Esophagus muscularis mucosa (tissue), 4 donors: ENCODE data around the gene PACRG. TPM values are rescaled to one million over a fixed set of nuclear protein-coding genes. Genes with fewer than 3 reads are reported as not detected.

Source experiments
- DNase-seq: peaks from one replicate; pipeline ENCODE4 v3.0.0-alpha.2; 2017; ENCODE audit errors: extremely low spot score
- H3K27ac ChIP-seq, 4 donors: fragments of 200-600 bp; sonication (generic); replicated peaks in 1 of 4; 1 replicate in 3 of 4; 2 replicates in 1 of 4; pipeline ENCODE4 v1.5.1; 2016 to 2019; ENCODE audit warnings: mild to moderate bottlenecking in 1 of 4
- H3K27me3 ChIP-seq, 4 donors: fragments of 200-600 bp; sonication (generic); one replicate each; pipeline versions ENCODE4 v1.5.1 to v1.6.0; 2016 to 2019
- H3K36me3 ChIP-seq, 4 donors: fragments of 200-600 bp; sonication (generic); one replicate each; pipeline ENCODE4 v1.5.1; 2016 to 2019
- H3K4me1 ChIP-seq, 4 donors: fragments of 200-600 bp; sonication (generic); one replicate each; pipeline ENCODE4 v1.5.1; 2016 to 2019
- H3K4me3 ChIP-seq, 4 donors: fragments of 200-600 bp; sonication (generic); 1 replicate in 2 of 4; 2 replicates in 2 of 4; pipeline ENCODE4 v1.5.1; 2016 to 2019; ENCODE audit warnings: mild to moderate bottlenecking in 4 of 4, moderate library complexity in 1 of 4
- H3K9me3 ChIP-seq, 4 donors: fragments of 200-600 bp; sonication (generic); 1 replicate in 3 of 4; 2 replicates in 1 of 4; pipeline ENCODE4 v1.5.1; 2016 to 2019
- EP300 ChIP-seq: sonication (generic); formaldehyde crosslinking; IDR thresholded peaks from one replicate; pipeline ENCODE4 v1.6.1; 2017; ENCODE audit warnings: antibody characterized with exemption
- POLR2A ChIP-seq: fragments of 450-650 bp; IDR thresholded peaks from one replicate; pipeline ENCODE4 v1.6.1; 2017; ENCODE audit warnings: antibody characterized with exemption, moderate library complexity, mild to moderate bottlenecking, low read depth
- POLR2AphosphoS5 ChIP-seq, 2 donors: sonication (generic); formaldehyde crosslinking; IDR thresholded peaks; one replicate each; pipeline ENCODE4 v1.6.1; 2017; ENCODE audit warnings: antibody characterized with exemption in 2 of 2
- WGBS: methylation state at CpG from one replicate; pipeline ENCODE4 v1.1.5; 2018; 5-methylcytosine and 5-hydroxymethylcytosine counted together
- intact Hi-C: fragments of 100-400 bp; cut with DNase I; formaldehyde crosslinking; loops from one replicate; pipeline ENCODE4 v1.15.1; 2023
- total RNA-seq, 4 donors: library from RNA; depleted of rRNA; stranded (reverse); fragments of >200 nt; gene quantifications; one replicate each; pipeline versions ENCODE4 v1.1.0 to v1.2.1, GENCODE V29; 2016
- TF ChIP-seq, protein P1 (sequence below), 3 experiments: fragments of 200-600 bp in 2 of 3; fragments of 450-650 bp in 1 of 3; sonication (generic) in 2 of 3; IDR thresholded peaks; one replicate each; pipeline ENCODE4 v1.5.1; 2017 to 2019; ENCODE audit warnings: antibody characterized with exemption in 3 of 3, mild to moderate bottlenecking in 2 of 3, moderate library complexity in 1 of 3

Gene PACRG
- total RNA-seq, 4 donors from 2014 or later, result 1.3 to 3.5 (median 1.8) TPM; not detected in 1

- intact Hi-C loops, result no loop called here
- Histone ChIP-seq H3K27me3 (no peaks in the 10 kb centered on the region), H3K27ac (no peak overlapping the region), H3K4me3 (no peak overlapping the region), H3K9me3 (peaks cover 0 to 12% (median 2%) of the 10 kb centered on the region in 4 donors), H3K36me3 (no peaks in the 10 kb centered on the region), H3K4me1 (no peaks in the 10 kb centered on the region)
- TF ChIP-seq, protein P1, sequence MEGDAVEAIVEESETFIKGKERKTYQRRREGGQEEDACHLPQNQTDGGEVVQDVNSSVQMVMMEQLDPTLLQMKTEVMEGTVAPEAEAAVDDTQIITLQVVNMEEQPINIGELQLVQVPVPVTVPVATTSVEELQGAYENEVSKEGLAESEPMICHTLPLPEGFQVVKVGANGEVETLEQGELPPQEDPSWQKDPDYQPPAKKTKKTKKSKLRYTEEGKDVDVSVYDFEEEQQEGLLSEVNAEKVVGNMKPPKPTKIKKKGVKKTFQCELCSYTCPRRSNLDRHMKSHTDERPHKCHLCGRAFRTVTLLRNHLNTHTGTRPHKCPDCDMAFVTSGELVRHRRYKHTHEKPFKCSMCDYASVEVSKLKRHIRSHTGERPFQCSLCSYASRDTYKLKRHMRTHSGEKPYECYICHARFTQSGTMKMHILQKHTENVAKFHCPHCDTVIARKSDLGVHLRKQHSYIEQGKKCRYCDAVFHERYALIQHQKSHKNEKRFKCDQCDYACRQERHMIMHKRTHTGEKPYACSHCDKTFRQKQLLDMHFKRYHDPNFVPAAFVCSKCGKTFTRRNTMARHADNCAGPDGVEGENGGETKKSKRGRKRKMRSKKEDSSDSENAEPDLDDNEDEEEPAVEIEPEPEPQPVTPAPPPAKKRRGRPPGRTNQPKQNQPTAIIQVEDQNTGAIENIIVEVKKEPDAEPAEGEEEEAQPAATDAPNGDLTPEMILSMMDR (IDR thresholded peaks at IDR 0.05), result no peak
- TF ChIP-seq POLR2AphosphoS5 (IDR thresholded peaks at IDR 0.05) (no peak), POLR2A (no peak)
- WGBS, result 92% methylated on average over 1 of the region's 1 CpG
- no peak for DNase-seq
These were observed 295.9 kb downstream of the PACRG start for GRCh38 chr6:163023700-163024099.

- Histone ChIP-seq H3K4me1 (no peaks in the 10 kb centered on the region), H3K36me3 (no peaks in the 10 kb centered on the region), H3K9me3 (peaks cover 0 to 12% (median 2%) of the 10 kb centered on the region in 4 donors), H3K27me3 (no peaks in the 10 kb centered on the region), H3K4me3 (no peak overlapping the region), H3K27ac (no peak overlapping the region)
- intact Hi-C loops, result no loop called here
- TF ChIP-seq, protein P1 (IDR thresholded peaks at IDR 0.05), result no peak
- WGBS, result 60% methylated on average over 4 of the region's 4 CpGs
- no peak for DNase-seq
These were observed 299.1 kb downstream of the PACRG start for GRCh38 chr6:163026893-163027292.

DNA sequence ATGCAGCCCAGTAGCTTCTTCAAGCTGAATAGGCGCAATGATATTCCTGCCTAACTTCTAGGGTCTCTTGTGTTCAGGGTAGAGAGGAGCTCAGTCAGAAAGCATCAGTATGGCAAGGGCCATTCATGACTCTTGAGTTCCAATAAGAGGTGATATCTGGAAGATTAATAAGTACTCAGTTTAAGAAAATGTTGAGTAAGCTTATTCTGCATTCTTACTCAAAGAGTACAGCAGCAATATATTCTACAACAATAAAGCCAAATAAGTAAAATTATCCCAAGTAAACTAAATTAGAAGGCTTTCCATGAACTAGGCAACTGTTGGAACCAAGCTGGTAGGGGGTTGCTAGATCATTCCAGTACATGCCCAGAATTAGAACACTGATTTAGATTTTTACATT lies 303.2 kb downstream of the PACRG start:
- Histone ChIP-seq H3K27ac (no peak overlapping the region), H3K9me3 (no peaks in the 10 kb centered on the region), H3K27me3 (no peaks in the 10 kb centered on the region), H3K4me1 (no peaks in the 10 kb centered on the region), H3K4me3 (no peak overlapping the region), H3K36me3 (no peaks in the 10 kb centered on the region)
- TF ChIP-seq EP300, result no peak
- DNase-seq, result no peak
- intact Hi-C loops, result no loop called here
- WGBS, result 100% methylated on average over 1 of the region's 1 CpG

- H3K36me3 ChIP-seq, result no peaks in the 10 kb centered on the region
- no peaks in the 10 kb centered on the region for H3K9me3 ChIP-seq
- TF ChIP-seq, protein P1 (IDR thresholded peaks at IDR 0.05), result no peak
- TF ChIP-seq POLR2AphosphoS5 (IDR thresholded peaks at IDR 0.05) (no peak), POLR2A (no peak), EP300 (no peak)
- DNase-seq, result no peak
- intact Hi-C loops, result no loop called here
- WGBS, result 83% methylated on average over 1 of the region's 1 CpG
- H3K4me1 ChIP-seq, result no peaks in the 10 kb centered on the region
- no peaks in the 10 kb centered on the region for H3K27me3 ChIP-seq
- H3K4me3 ChIP-seq, result no peak overlapping the region
- no peak overlapping the region for H3K27ac ChIP-seq
These were observed 304.2 kb downstream of the PACRG start for GRCh38 chr6:163031931-163032330.

- H3K4me1 ChIP-seq, result no peaks in the 10 kb centered on the region
- H3K27ac ChIP-seq, result no peak overlapping the region
- TF ChIP-seq, protein P1 (IDR thresholded peaks at IDR 0.05), result no peak
- no peak for TF ChIP-seq POLR2A
- TF ChIP-seq POLR2AphosphoS5 (IDR thresholded peaks at IDR 0.05), result no peak
- no peak for TF ChIP-seq EP300
- no peaks in the 10 kb centered on the region for H3K9me3 ChIP-seq
- no peaks in the 10 kb centered on the region for H3K36me3 ChIP-seq
- intact Hi-C loops, result no loop called here
- DNase-seq, result no peak
- no peak overlapping the region for H3K4me3 ChIP-seq
- no peaks in the 10 kb centered on the region for H3K27me3 ChIP-seq
- WGBS, result 73% methylated on average over 3 of the region's 3 CpGs
These were observed 308.4 kb downstream of the PACRG start for GRCh38 chr6:163036160-163036645.
